Measurements from ENCODE around the gene PATJ. TPM values are rescaled to one million over a fixed set of nuclear protein-coding genes. Genes with fewer than 3 reads are reported as not detected.

PATJ gene
- total RNA-seq, 1 experiment from 2014 or later: 57.9 TPM

DNA sequence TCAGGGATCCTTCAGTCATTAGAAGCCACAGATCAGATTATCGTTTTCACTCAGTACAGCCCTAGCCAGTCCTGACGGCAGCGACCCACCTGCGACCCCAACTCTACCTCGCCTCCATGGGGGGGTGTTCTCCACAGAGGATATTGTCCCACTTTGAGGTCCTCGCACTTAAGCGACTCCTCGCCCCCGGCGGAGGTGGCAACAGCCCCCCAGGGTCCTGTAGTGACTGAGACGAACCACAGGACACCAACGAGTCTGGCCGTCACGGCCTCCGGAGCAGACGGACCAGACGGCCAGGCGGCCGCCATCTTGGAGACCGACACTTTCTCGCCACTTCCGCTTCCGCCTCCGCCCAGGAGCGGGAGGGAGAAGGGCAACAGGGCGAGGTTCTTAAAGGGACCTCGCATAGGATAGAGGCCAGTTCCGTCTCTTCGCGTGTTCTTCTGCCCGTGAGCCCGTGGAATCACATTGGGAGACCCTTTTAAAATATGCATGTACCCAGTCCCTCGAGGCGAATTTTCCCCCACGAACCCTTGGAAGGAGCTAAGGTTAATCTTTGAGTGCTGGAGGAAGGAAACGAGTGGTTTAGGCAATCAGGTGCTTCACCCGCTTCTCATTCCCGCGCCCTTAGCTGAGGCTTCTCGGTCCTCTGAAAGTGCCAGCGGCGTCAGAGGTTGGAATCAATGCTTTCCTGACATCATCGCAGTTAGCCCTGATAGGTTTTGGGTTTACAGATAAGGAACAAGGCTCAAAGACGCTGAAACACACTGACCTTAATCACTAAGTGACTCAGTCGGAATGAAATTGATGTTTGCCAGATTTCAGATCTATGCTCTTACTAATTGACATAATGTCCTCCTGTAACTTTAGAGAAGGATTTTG, 17.2 kb upstream of the PATJ start, which contains the start of gene TM2D1 (continued):
- TF ChIP-seq ARID4B (CRISPR knock-in tag; IDR thresholded peaks at IDR 0.05; ENCODE audit: borderline replicate concordance) (peak; percentile 92; the same call in 1 of the 2 replicates), ETV6 (CRISPR knock-in tag; IDR thresholded peaks at IDR 0.05) (peak; percentile 98), GTF2I (CRISPR knock-in tag; conservative IDR thresholded peaks at IDR 0.05) (no peak), SMAD3 (CRISPR knock-in tag; IDR thresholded peaks at IDR 0.05; ENCODE audit: borderline replicate concordance) (peak; percentile 73; the same call in 1 of the 2 replicates), FOXJ3 (CRISPR knock-in tag; IDR thresholded peaks at IDR 0.05; ENCODE audit: borderline replicate concordance) (0 out of 2 replicates have a peak, but pooled peaks have one; percentile 70), CREB1 (CRISPR knock-in tag; IDR thresholded peaks at IDR 0.05) (no peak), E2F5 (CRISPR knock-in tag; IDR thresholded peaks at IDR 0.05) (peak; percentile 29; the same call in 1 of the 2 replicates), NR1H2 (CRISPR knock-in tag; IDR thresholded peaks at IDR 0.05) (peak; percentile 58; the same call in 1 of the 2 replicates), ZNF317 (CRISPR knock-in tag; IDR thresholded peaks at IDR 0.05; ENCODE audit: borderline replicate concordance, low read depth) (no peak), JAZF1 (CRISPR knock-in tag; IDR thresholded peaks at IDR 0.05) (no peak), GABPB1 (CRISPR knock-in tag; IDR thresholded peaks at IDR 0.05) (peak; percentile 65), RELA (CRISPR knock-in tag; IDR thresholded peaks at IDR 0.05; ENCODE audit: borderline replicate concordance) (no peak), AR (CRISPR knock-in tag; IDR thresholded peaks at IDR 0.05) (peak; percentile 33; the same call in 1 of the 2 replicates), CDX4 (CRISPR knock-in tag; IDR thresholded peaks at IDR 0.05; ENCODE audit: borderline replicate concordance) (no peak), ERG (CRISPR knock-in tag; IDR thresholded peaks at IDR 0.05) (no peak), ZNF121 (CRISPR knock-in tag; IDR thresholded peaks at IDR 0.05) (0 out of 2 replicates have a peak, but pooled peaks have one; percentile 5)
- TF ChIP-seq, protein P1, sequence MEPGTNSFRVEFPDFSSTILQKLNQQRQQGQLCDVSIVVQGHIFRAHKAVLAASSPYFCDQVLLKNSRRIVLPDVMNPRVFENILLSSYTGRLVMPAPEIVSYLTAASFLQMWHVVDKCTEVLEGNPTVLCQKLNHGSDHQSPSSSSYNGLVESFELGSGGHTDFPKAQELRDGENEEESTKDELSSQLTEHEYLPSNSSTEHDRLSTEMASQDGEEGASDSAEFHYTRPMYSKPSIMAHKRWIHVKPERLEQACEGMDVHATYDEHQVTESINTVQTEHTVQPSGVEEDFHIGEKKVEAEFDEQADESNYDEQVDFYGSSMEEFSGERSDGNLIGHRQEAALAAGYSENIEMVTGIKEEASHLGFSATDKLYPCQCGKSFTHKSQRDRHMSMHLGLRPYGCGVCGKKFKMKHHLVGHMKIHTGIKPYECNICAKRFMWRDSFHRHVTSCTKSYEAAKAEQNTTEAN (CRISPR knock-in tag; IDR thresholded peaks at IDR 0.05): no peak
- TF ChIP-seq, protein P2, sequence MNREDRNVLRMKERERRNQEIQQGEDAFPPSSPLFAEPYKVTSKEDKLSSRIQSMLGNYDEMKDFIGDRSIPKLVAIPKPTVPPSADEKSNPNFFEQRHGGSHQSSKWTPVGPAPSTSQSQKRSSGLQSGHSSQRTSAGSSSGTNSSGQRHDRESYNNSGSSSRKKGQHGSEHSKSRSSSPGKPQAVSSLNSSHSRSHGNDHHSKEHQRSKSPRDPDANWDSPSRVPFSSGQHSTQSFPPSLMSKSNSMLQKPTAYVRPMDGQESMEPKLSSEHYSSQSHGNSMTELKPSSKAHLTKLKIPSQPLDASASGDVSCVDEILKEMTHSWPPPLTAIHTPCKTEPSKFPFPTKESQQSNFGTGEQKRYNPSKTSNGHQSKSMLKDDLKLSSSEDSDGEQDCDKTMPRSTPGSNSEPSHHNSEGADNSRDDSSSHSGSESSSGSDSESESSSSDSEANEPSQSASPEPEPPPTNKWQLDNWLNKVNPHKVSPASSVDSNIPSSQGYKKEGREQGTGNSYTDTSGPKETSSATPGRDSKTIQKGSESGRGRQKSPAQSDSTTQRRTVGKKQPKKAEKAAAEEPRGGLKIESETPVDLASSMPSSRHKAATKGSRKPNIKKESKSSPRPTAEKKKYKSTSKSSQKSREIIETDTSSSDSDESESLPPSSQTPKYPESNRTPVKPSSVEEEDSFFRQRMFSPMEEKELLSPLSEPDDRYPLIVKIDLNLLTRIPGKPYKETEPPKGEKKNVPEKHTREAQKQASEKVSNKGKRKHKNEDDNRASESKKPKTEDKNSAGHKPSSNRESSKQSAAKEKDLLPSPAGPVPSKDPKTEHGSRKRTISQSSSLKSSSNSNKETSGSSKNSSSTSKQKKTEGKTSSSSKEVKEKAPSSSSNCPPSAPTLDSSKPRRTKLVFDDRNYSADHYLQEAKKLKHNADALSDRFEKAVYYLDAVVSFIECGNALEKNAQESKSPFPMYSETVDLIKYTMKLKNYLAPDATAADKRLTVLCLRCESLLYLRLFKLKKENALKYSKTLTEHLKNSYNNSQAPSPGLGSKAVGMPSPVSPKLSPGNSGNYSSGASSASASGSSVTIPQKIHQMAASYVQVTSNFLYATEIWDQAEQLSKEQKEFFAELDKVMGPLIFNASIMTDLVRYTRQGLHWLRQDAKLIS (CRISPR knock-in tag; IDR thresholded peaks at IDR 0.05; ENCODE audit: borderline replicate concordance): no peak; the same call in 1 of the 2 replicates
- TF ChIP-seq, protein P3, sequence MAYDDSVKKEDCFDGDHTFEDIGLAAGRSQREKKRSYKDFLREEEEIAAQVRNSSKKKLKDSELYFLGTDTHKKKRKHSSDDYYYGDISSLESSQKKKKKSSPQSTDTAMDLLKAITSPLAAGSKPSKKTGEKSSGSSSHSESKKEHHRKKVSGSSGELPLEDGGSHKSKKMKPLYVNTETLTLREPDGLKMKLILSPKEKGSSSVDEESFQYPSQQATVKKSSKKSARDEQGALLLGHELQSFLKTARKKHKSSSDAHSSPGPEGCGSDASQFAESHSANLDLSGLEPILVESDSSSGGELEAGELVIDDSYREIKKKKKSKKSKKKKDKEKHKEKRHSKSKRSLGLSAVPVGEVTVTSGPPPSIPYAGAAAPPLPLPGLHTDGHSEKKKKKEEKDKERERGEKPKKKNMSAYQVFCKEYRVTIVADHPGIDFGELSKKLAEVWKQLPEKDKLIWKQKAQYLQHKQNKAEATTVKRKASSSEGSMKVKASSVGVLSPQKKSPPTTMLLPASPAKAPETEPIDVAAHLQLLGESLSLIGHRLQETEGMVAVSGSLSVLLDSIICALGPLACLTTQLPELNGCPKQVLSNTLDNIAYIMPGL (CRISPR knock-in tag; IDR thresholded peaks at IDR 0.05): peak; percentile 69

Data from WTC11 (cell line).